GM12874 (cell line): ENCODE results near the gene TRIO.

Experiments
- CTCF ChIP-seq: IDR thresholded peaks from 2 replicates; pipeline ENCODE4 v1.5.1; 2011; ENCODE audit warnings: low read depth, mild to moderate bottlenecking, control low read depth, low read length, moderate library complexity; ENCODE audit not compliant: insufficient read depth

The TRIO gene

GRCh38 chr5:14239404-14239803, 96.3 kb downstream of the TRIO start:
- no peak for TF ChIP-seq CTCF

GRCh38 chr5:14239951-14240350, 96.8 kb downstream of the TRIO start:
- no peak for TF ChIP-seq CTCF

- no peak for TF ChIP-seq CTCF
These were observed 97.2 kb downstream of the TRIO start for GRCh38 chr5:14240359-14240758.

GRCh38 chr5:14241141-14241540, 98.0 kb downstream of the TRIO start:
- no peak for TF ChIP-seq CTCF

GRCh38 chr5:14242447-14242846, 99.3 kb downstream of the TRIO start:
- no peak for TF ChIP-seq CTCF

GRCh38 chr5:14242871-14243383, 99.8 kb downstream of the TRIO start:
- TF ChIP-seq CTCF = no peak

GRCh38 chr5:14243766-14244165, 100.6 kb downstream of the TRIO start:
- TF ChIP-seq CTCF = no peak
